GM18858 (cell line): Measurements from ENCODE around the gene PTPA.

Source experiments
- ATAC-seq: cut with Tn5 transposase; IDR thresholded peaks from one replicate; pipeline ENCODE4 v1.9.1; 2021; ENCODE audit not compliant: unreplicated experiment

PTPA gene

GRCh38 chr9:129110740-129111527 lies at the start of gene PTPA, which contains the start of gene CRAT:
Gene PTPA (plus strand): TSS chr9:129111415. CDS start chr9:129111601, 186 bp downstream.
Gene CRAT (minus strand): TSS chr9:129110793. CDS start chr9:129110509, 284 bp downstream.
- peak; percentile 60 for ATAC-seq

- ATAC-seq: no peak
These were observed 48.2 kb upstream of the PTPA start for GRCh38 chr9:129063061-129063460.

- ATAC-seq: no peak
These were observed 46.7 kb upstream of the PTPA start for GRCh38 chr9:129064499-129064908.

GRCh38 chr9:129068110-129068509 lies 43.1 kb upstream of the PTPA start:
- no peak for ATAC-seq

GRCh38 chr9:129068990-129069861 lies 42.0 kb upstream of the PTPA start:
- no peak for ATAC-seq

GRCh38 chr9:129069862-129070641 lies 41.2 kb upstream of the PTPA start:
- no peak for ATAC-seq

GRCh38 chr9:129070696-129071525 lies 40.3 kb upstream of the PTPA start:
- ATAC-seq: no peak

GRCh38 chr9:129071526-129072126 lies 39.6 kb upstream of the PTPA start:
- ATAC-seq: no peak

- ATAC-seq: no peak
These were observed 39.0 kb upstream of the PTPA start for GRCh38 chr9:129072171-129072570.

- no peak for ATAC-seq
These were observed 37.8 kb upstream of the PTPA start for GRCh38 chr9:129073404-129073803.

- ATAC-seq: no peak
These were observed 37.1 kb upstream of the PTPA start for GRCh38 chr9:129074106-129074505.

GRCh38 chr9:129075996-129076639 lies 35.1 kb upstream of the PTPA start:
- ATAC-seq: no peak

GRCh38 chr9:129076640-129077037 lies 34.6 kb upstream of the PTPA start:
- no peak for ATAC-seq

- ATAC-seq: no peak
These were observed 34.0 kb upstream of the PTPA start for GRCh38 chr9:129077236-129077635.

GRCh38 chr9:129078691-129079503 lies 32.3 kb upstream of the PTPA start:
- no peak for ATAC-seq

- ATAC-seq: no peak
These were observed 31.4 kb upstream of the PTPA start for GRCh38 chr9:129079829-129080228.

- ATAC-seq: no peak
These were observed 31.0 kb upstream of the PTPA start for GRCh38 chr9:129080298-129080600.

- peak; percentile 85 for ATAC-seq
These were observed 30.4 kb upstream of the PTPA start, which contains the start of gene DOLPP1 for GRCh38 chr9:129080601-129081387. Gene DOLPP1 (plus strand): TSS chr9:129081111. CDS start chr9:129081132, 21 bp downstream.
